Measurements from ENCODE around the gene PPP1R15A.

DNA sequence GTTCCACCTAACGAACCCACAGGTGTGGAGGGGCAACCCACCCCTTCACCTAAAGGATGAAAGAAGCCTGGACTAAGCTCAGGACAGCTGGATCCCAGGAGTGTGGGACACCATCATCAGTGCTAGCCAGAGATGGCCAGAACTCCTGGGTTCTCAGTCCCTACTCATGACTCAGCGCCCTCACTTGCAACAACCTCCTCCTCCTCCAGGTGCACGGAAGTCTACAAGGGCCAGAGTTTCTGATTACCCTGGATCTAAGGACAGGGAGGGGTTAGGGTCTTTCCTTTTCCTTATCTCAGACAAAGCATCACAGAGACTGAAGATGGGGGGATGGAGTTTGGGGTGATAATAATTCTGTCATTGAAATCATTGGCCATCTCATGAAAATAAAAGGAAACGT, 18.3 kb downstream of the PPP1R15A start:
- TF ChIP-seq CTCF (IDR thresholded peaks at IDR 0.05; ENCODE audit: low read length) (no peak), EZH2 (IDR thresholded peaks at IDR 0.05; ENCODE audit: borderline replicate concordance, low read length) (no peak)
